Omental fat pad (tissue), 4 donors: ENCODE results near the gene MYO9A. TPM values are rescaled to one million over a fixed set of nuclear protein-coding genes. Genes with fewer than 3 reads are reported as not detected.
"Not testable (repeated sequence)": the region's sequence is repeated elsewhere in the genome, so short reads cannot be mapped to it uniquely, and the experiment has no call there.

Source experiments
- ATAC-seq: fragments of 150-250 bp; one replicate; pipeline ENCODE4 v1.9.1; 2016; ENCODE audit warnings: mild to moderate bottlenecking, moderate library complexity; ENCODE audit not compliant: low FRiP score
- DNase-seq: peaks from one replicate; pipeline ENCODE4 v3.0.0-alpha.2; 2019; ENCODE audit warnings: low spot score
- CTCF ChIP-seq, 3 donors: fragments of 450-650 bp; IDR thresholded peaks; one replicate each; pipeline ENCODE4 v1.5.1; 2016 to 2017; ENCODE audit warnings: antibody characterized with exemption in 3 of 3, mild to moderate bottlenecking in 3 of 3, moderate library complexity in 2 of 3
- total RNA-seq, 4 donors: library from RNA; depleted of rRNA; stranded (reverse); fragments of >200 nt; gene quantifications; one replicate each; pipeline ENCODE4 v1.1.0, GENCODE V29; 2016

The MYO9A gene
- total RNA-seq, 4 donors from 2014 or later = 31.6 to 82.9 (median 48.7) TPM

GRCh38 chr15:72021604-72022003 lies 96.3 kb downstream of the MYO9A start:
- no peak for TF ChIP-seq CTCF (IDR thresholded peaks at IDR 0.05)
- DNase-seq (no peak), ATAC-seq (no peak)

- no peak for TF ChIP-seq CTCF (IDR thresholded peaks at IDR 0.05)
Observed at GRCh38 chr15:72020799-72021198, 97.2 kb downstream of the MYO9A start.

GRCh38 chr15:72014555-72014954 lies 103.4 kb downstream of the MYO9A start:
- DNase-seq, ATAC-seq: not testable (repeated sequence)

More at GRCh38 chr15:72020799-72021198, 97.2 kb downstream of the MYO9A start:
- DNase-seq = no peak
- ATAC-seq = no peak

- DNase-seq (no peak), ATAC-seq (no peak)
- TF ChIP-seq CTCF (IDR thresholded peaks at IDR 0.05) = no peak
Observed at GRCh38 chr15:72013703-72014102, 104.2 kb downstream of the MYO9A start.

- no peak for DNase-seq
- no peak for ATAC-seq
- no peak for TF ChIP-seq CTCF (IDR thresholded peaks at IDR 0.05)
Observed at GRCh38 chr15:72011302-72011942, 106.5 kb downstream of the MYO9A start.

- no peak for TF ChIP-seq CTCF (IDR thresholded peaks at IDR 0.05)
- no peak for DNase-seq
- ATAC-seq = no peak
Observed at GRCh38 chr15:72009222-72009621, 108.7 kb downstream of the MYO9A start.

- no peak for TF ChIP-seq CTCF (IDR thresholded peaks at IDR 0.05)
- ATAC-seq = no peak
Observed at GRCh38 chr15:72006382-72006781, 111.6 kb downstream of the MYO9A start.

More at GRCh38 chr15:72006382-72006781, 111.6 kb downstream of the MYO9A start:
- no peak for DNase-seq
